Gastrocnemius medialis (tissue), 4 donors: ENCODE data around the gene ADARB1. TPM values are rescaled to one million over a fixed set of nuclear protein-coding genes. Genes with fewer than 3 reads are reported as not detected.

Experiments used
- ATAC-seq, 2 donors: fragments of 150-250 bp; one replicate each; pipeline ENCODE4 v1.9.1; 2016
- DNase-seq, 2 donors: peaks; one replicate each; pipeline ENCODE4 v3.0.0-alpha.2; 2019
- H3K27ac ChIP-seq, 4 donors: fragments of 200-600 bp; sonication (generic); 1 replicate in 1 of 4; 2 replicates in 3 of 4; pipeline ENCODE4 v1.5.1; 2016 to 2018; ENCODE audit warnings: mild to moderate bottlenecking in 2 of 4, moderate library complexity in 1 of 4
- H3K27me3 ChIP-seq, 3 donors: fragments of 200-600 bp; sonication (generic) in 2 of 3; 1 replicate in 1 of 3; 2 replicates in 2 of 3; pipeline versions ENCODE4 v1.5.1 to v1.6.0; 2016 to 2019; ENCODE audit warnings: mild to moderate bottlenecking in 1 of 3, moderate library complexity in 1 of 3
- H3K36me3 ChIP-seq, 2 donors: fragments of 200-600 bp; sonication (generic) in 1 of 2; one replicate each; pipeline ENCODE4 v1.5.1; 2017 to 2018
- H3K4me1 ChIP-seq, 2 donors: fragments of 200-600 bp; sonication (generic) in 1 of 2; one replicate each; pipeline ENCODE4 v1.5.1; 2016 to 2017; ENCODE audit warnings: mild to moderate bottlenecking in 2 of 2
- H3K4me3 ChIP-seq, 4 donors: fragments of 200-600 bp; sonication (generic) in 3 of 4; 1 replicate in 1 of 4; 2 replicates in 3 of 4; pipeline ENCODE4 v1.5.1; 2016 to 2019; ENCODE audit warnings: mild to moderate bottlenecking in 2 of 4
- H3K9me3 ChIP-seq, 3 donors: fragments of 200-600 bp; sonication (generic) in 2 of 3; 1 replicate in 1 of 3; 2 replicates in 2 of 3; pipeline ENCODE4 v1.5.1; 2016 to 2019
- POLR2A ChIP-seq, 2 donors: fragments of 450-650 bp; IDR thresholded peaks; one replicate each; pipeline ENCODE4 v1.6.1; 2017; ENCODE audit warnings: antibody characterized with exemption in 2 of 2, mild to moderate bottlenecking in 2 of 2, moderate library complexity in 2 of 2
- in situ Hi-C, 4 donors: fragments of 200-750 bp; cut with MboI; loops; one replicate each; pipeline versions ENCODE4 v1.15.0 to v1.8.0; 2017; ENCODE audit warnings: low sequenced_read_pairs in 4 of 4
- intact Hi-C: fragments of 100-400 bp; cut with DNase I; formaldehyde crosslinking; loops from one replicate; pipeline ENCODE4 v1.15.1; 2023; ENCODE audit warnings: low total_unique reads
- total RNA-seq, 4 donors: library from RNA; depleted of rRNA; stranded (reverse); fragments of >200 nt; gene quantifications; one replicate each; pipeline versions ENCODE4 v1.1.0 to v1.2.3, GENCODE V29; 2016
- TF ChIP-seq, protein P1 (sequence below), 5 experiments: fragments of 450-650 bp in 3 of 5; fragments of 200-600 bp in 2 of 5; sonication (generic) in 2 of 5; IDR thresholded peaks in 4 of 5; conservative IDR thresholded peaks in 1 of 5; 1 replicate in 4 of 5; 2 replicates in 1 of 5; pipeline ENCODE4 v1.5.1; 2016 to 2019; ENCODE audit warnings: antibody characterized with exemption in 5 of 5, mild to moderate bottlenecking in 3 of 5, moderate library complexity in 3 of 5

Gene ADARB1
- total RNA-seq, 4 donors from 2014 or later, result 5.9 to 11.5 (median 6.9) TPM

GRCh38 chr21:45207839-45208626 is 133.7 kb downstream of the ADARB1 start:
- Histone ChIP-seq H3K36me3 (peaks cover 0 to 28% of the 10 kb centered on the region in 2 donors), H3K4me3 (no peak overlapping the region), H3K27me3 (no peaks in the 10 kb centered on the region), H3K4me1 (no peaks in the 10 kb centered on the region), H3K9me3 (no peaks in the 10 kb centered on the region), H3K27ac (no peak overlapping the region)
- intact Hi-C loops, result no loop called here
- in situ Hi-C loops, result no loop called here
- TF ChIP-seq POLR2A (IDR thresholded peaks at IDR 0.05), result no peak
- TF ChIP-seq, protein P1, sequence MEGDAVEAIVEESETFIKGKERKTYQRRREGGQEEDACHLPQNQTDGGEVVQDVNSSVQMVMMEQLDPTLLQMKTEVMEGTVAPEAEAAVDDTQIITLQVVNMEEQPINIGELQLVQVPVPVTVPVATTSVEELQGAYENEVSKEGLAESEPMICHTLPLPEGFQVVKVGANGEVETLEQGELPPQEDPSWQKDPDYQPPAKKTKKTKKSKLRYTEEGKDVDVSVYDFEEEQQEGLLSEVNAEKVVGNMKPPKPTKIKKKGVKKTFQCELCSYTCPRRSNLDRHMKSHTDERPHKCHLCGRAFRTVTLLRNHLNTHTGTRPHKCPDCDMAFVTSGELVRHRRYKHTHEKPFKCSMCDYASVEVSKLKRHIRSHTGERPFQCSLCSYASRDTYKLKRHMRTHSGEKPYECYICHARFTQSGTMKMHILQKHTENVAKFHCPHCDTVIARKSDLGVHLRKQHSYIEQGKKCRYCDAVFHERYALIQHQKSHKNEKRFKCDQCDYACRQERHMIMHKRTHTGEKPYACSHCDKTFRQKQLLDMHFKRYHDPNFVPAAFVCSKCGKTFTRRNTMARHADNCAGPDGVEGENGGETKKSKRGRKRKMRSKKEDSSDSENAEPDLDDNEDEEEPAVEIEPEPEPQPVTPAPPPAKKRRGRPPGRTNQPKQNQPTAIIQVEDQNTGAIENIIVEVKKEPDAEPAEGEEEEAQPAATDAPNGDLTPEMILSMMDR (IDR thresholded peaks at IDR 0.05 in 4 of 5, conservative IDR thresholded peaks at IDR 0.05 in 1 of 5), result no peak
- ATAC-seq, result no peak
- no peak for DNase-seq

GRCh38 chr21:45208627-45208951 is 134.2 kb downstream of the ADARB1 start:
- Histone ChIP-seq H3K4me1 (no peaks in the 10 kb centered on the region), H3K36me3 (peaks cover 0 to 28% of the 10 kb centered on the region in 2 donors), H3K27ac (no peak overlapping the region), H3K9me3 (no peaks in the 10 kb centered on the region), H3K4me3 (no peak overlapping the region), H3K27me3 (no peaks in the 10 kb centered on the region)
- no peak for TF ChIP-seq POLR2A (IDR thresholded peaks at IDR 0.05)
- TF ChIP-seq, protein P1 (IDR thresholded peaks at IDR 0.05 in 4 of 5, conservative IDR thresholded peaks at IDR 0.05 in 1 of 5), result no peak
- no peak for DNase-seq
- intact Hi-C loops, result no loop called here
- ATAC-seq, result no peak
- in situ Hi-C loops, result no loop called here

- H3K4me1 ChIP-seq, result no peaks in the 10 kb centered on the region
- DNase-seq (no peak), ATAC-seq (no peak)
- no peaks in the 10 kb centered on the region for H3K27me3 ChIP-seq
- in situ Hi-C loops, result no loop called here
- TF ChIP-seq POLR2A (IDR thresholded peaks at IDR 0.05), result no peak
- TF ChIP-seq, protein P1 (IDR thresholded peaks at IDR 0.05 in 4 of 5, conservative IDR thresholded peaks at IDR 0.05 in 1 of 5), result no peak
- intact Hi-C loops, result no loop called here
- H3K9me3 ChIP-seq, result no peaks in the 10 kb centered on the region
- H3K27ac ChIP-seq, result no peak overlapping the region
- H3K4me3 ChIP-seq, result no peak overlapping the region
- H3K36me3 ChIP-seq, result peaks cover 0 to 28% of the 10 kb centered on the region in 2 donors
Measured at GRCh38 chr21:45209046-45209445, 134.7 kb downstream of the ADARB1 start.

GRCh38 chr21:45209685-45210284 is 135.4 kb downstream of the ADARB1 start:
- in situ Hi-C loops (no loop called here), intact Hi-C loops (no loop called here)
- Histone ChIP-seq H3K4me1 (no peaks in the 10 kb centered on the region), H3K9me3 (no peaks in the 10 kb centered on the region), H3K4me3 (no peak overlapping the region), H3K27me3 (no peaks in the 10 kb centered on the region), H3K36me3 (peaks cover 0 to 22% of the 10 kb centered on the region in 2 donors), H3K27ac (no peak overlapping the region)
- TF ChIP-seq POLR2A (IDR thresholded peaks at IDR 0.05), result no peak
- TF ChIP-seq, protein P1 (IDR thresholded peaks at IDR 0.05 in 4 of 5, conservative IDR thresholded peaks at IDR 0.05 in 1 of 5), result no peak
- ATAC-seq, result no peak
- no peak for DNase-seq
